GM18868 (cell line): ENCODE results near the gene NFAM1.

Source experiments
- ATAC-seq: cut with Tn5 transposase; IDR thresholded peaks from one replicate; pipeline ENCODE4 v1.9.1; 2021; ENCODE audit warnings: mild to moderate bottlenecking, moderate library complexity; ENCODE audit not compliant: unreplicated experiment

Gene NFAM1

GRCh38 chr22:42337356-42337755 lies 94.8 kb downstream of the NFAM1 start:
- ATAC-seq: no peak

GRCh38 chr22:42336527-42337227 lies 95.5 kb downstream of the NFAM1 start:
- ATAC-seq: no peak

GRCh38 chr22:42335839-42336378 lies 96.3 kb downstream of the NFAM1 start:
- ATAC-seq: no peak

- no peak for ATAC-seq
These were observed 97.2 kb downstream of the NFAM1 start for GRCh38 chr22:42334875-42335512.

- no peak for ATAC-seq
These were observed 98.7 kb downstream of the NFAM1 start for GRCh38 chr22:42333544-42333943.

- no peak for ATAC-seq
These were observed 100.1 kb downstream of the NFAM1 start for GRCh38 chr22:42332089-42332488.

- ATAC-seq: no peak
These were observed 101.2 kb downstream of the NFAM1 start for GRCh38 chr22:42331014-42331413.
